Caco-2 (cell line): ENCODE data around the gene RPL28. TPM values are rescaled to one million over a fixed set of nuclear protein-coding genes. Genes with fewer than 3 reads are reported as not detected.

ENCODE experiments used
- BruUV-seq: library from RNA; stranded (reverse); fragments of 400-500 nt; replicated peaks from 2 replicates; lab custom pipeline; 2021; lab: Mats Ljungman, UMichigan
- CTCF ChIA-PET: fragments of 300-600 bp; sonication (Branson Sonifier 250); formaldehyde crosslinking; loops from one replicate; lab custom pipeline; 2022; ENCODE audit warnings: antibody characterized with exemption; lab: Charles Lee
- POLR2A ChIA-PET: fragments of 300-600 bp; sonication (Branson Sonifier 250); formaldehyde crosslinking; loops from one replicate; lab custom pipeline; 2022; ENCODE audit warnings: antibody characterized with exemption; lab: Charles Lee
- DNase-seq, 2 experiments: peaks; one replicate each; pipeline versions ENCODE4 v3.0.0 to v3.0.0-alpha.2; 2020 to 2022
- H3K27me3 ChIP-seq: replicated peaks from 2 replicates; pipeline ENCODE4 v1.6.0; 2011; ENCODE audit warnings: low read length; ENCODE audit not compliant: control insufficient read depth, insufficient read depth
- H3K36me3 ChIP-seq: 2 replicates; pipeline ENCODE4 v1.5.1; 2011; ENCODE audit warnings: low read length; ENCODE audit not compliant: control insufficient read depth, insufficient read depth
- H3K4me1 ChIP-seq: fragments of 250-450 bp; sonication (Bioruptor Pico); 2 replicates; pipeline ENCODE4 v1.5.1; 2020; ENCODE audit warnings: mild to moderate bottlenecking
- H3K4me3 ChIP-seq: 2 replicates; pipeline ENCODE4 v1.5.1; 2011; ENCODE audit warnings: low read depth, mild to moderate bottlenecking, control low read depth, low read length
- H3K9me3 ChIP-seq: fragments of 250-450 bp; sonication (Bioruptor Pico); 2 replicates; pipeline ENCODE4 v1.5.1; 2020; ENCODE audit warnings: mild to moderate bottlenecking, moderate library complexity
- H3K27ac Mint-ChIP-seq: one replicate; pipeline ENCODE4 v1.8.0; 2022; ENCODE audit warnings: mixed read lengths; ENCODE audit not compliant: unreplicated experiment
- H3K27me3 Mint-ChIP-seq: one replicate; pipeline ENCODE4 v1.8.0; 2022; ENCODE audit warnings: mixed read lengths; ENCODE audit not compliant: insufficient read depth, unreplicated experiment
- H3K36me3 Mint-ChIP-seq: one replicate; pipeline ENCODE4 v1.8.0; 2022; ENCODE audit warnings: mild to moderate bottlenecking, mixed read lengths; ENCODE audit not compliant: insufficient read depth, unreplicated experiment
- H3K4me1 Mint-ChIP-seq: one replicate; pipeline ENCODE4 v1.8.0; 2022; ENCODE audit warnings: low read depth, mixed read lengths; ENCODE audit not compliant: unreplicated experiment
- H3K4me3 Mint-ChIP-seq: one replicate; pipeline ENCODE4 v1.8.0; 2022; ENCODE audit warnings: mild to moderate bottlenecking, moderate library complexity, mixed read lengths; ENCODE audit not compliant: unreplicated experiment
- H3K9me3 Mint-ChIP-seq: one replicate; pipeline ENCODE4 v1.8.0; 2022; ENCODE audit warnings: mixed read lengths; ENCODE audit not compliant: unreplicated experiment
- intact Hi-C: fragments of 100-400 bp; cut with micrococcal nuclease; formaldehyde crosslinking; loops from one replicate; pipeline ENCODE4 v1.10.0; 2022; ENCODE audit not compliant: unreplicated experiment
- total RNA-seq: library from RNA; stranded (reverse); gene quantifications from 2 replicates; pipeline ENCODE4 v1.2.3, GENCODE V29; 2022
- TF ChIP-seq, protein P1 (sequence below), 2 experiments: fragments of 200-600 bp in 1 of 2; IDR thresholded peaks; 1 replicate in 1 of 2; 2 replicates in 1 of 2; pipeline versions ENCODE4 v1.5.1 to v1.8.0; 2011 to 2022; ENCODE audit warnings: antibody characterized with exemption in 1 of 2, control low read depth in 1 of 2, inconsistent platforms in 1 of 2, low read depth in 1 of 2, low read length in 1 of 2, mild to moderate bottlenecking in 1 of 2, moderate library complexity in 1 of 2; ENCODE audit not compliant: insufficient read depth in 1 of 2, severe bottlenecking in 1 of 2, unreplicated experiment in 1 of 2

Gene RPL28
- total RNA-seq, 1 experiment from 2014 or later: 2,048 TPM

DNA sequence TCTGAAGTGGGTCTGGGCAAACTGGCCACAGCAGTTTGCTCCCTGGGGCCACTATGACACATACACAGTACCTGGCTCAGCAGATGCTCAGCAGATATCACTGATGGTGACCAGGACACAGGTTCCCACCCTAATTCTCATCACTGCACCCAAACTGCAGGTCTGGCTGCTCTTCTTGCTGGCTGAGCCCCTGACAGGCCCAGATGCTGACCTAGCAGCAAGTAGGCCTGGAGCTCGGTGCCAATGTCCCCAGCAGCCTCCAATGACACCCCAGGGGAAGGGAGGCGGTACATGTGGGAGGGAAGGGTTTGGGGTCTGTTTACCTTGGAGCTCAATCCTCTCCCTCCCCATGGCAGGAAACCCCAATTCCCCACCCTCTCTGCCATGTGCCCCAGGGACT, 16.8 kb downstream of the RPL28 start:
- BruUV-seq: no TSS peak
- no peak overlapping the region for H3K4me3 ChIP-seq
- TF ChIP-seq, protein P1, sequence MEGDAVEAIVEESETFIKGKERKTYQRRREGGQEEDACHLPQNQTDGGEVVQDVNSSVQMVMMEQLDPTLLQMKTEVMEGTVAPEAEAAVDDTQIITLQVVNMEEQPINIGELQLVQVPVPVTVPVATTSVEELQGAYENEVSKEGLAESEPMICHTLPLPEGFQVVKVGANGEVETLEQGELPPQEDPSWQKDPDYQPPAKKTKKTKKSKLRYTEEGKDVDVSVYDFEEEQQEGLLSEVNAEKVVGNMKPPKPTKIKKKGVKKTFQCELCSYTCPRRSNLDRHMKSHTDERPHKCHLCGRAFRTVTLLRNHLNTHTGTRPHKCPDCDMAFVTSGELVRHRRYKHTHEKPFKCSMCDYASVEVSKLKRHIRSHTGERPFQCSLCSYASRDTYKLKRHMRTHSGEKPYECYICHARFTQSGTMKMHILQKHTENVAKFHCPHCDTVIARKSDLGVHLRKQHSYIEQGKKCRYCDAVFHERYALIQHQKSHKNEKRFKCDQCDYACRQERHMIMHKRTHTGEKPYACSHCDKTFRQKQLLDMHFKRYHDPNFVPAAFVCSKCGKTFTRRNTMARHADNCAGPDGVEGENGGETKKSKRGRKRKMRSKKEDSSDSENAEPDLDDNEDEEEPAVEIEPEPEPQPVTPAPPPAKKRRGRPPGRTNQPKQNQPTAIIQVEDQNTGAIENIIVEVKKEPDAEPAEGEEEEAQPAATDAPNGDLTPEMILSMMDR (IDR thresholded peaks at IDR 0.05; ENCODE audit: insufficient read depth in 1 of 2, low read depth in 1 of 2, low read length in 1 of 2, severe bottlenecking in 1 of 2, unreplicated experiment in 1 of 2): no peak
- peaks cover 9% of the 10 kb centered on the region; the same call in 1 of the 2 replicates for H3K36me3 ChIP-seq
- peaks cover 14% of the 10 kb centered on the region for H3K4me1 Mint-ChIP-seq
- intact Hi-C loops: loop anchor here (10.0 kb wide), 1 partner anchor 102 kb away; no protein-coding TSS in a partner anchor
- H3K4me3 Mint-ChIP-seq: no peak overlapping the region
- peaks cover 12% of the 10 kb centered on the region; the same call in 1 of the 2 replicates for H3K4me1 ChIP-seq
- ChIA-PET POLR2A (interaction anchor here (0.7 kb wide), 1 partner anchor 63 kb away, joined by 3 read pairs; the partner anchor contains the start of gene KMT5C), CTCF (no interaction called here)
- no peaks in the 10 kb centered on the region for H3K9me3 Mint-ChIP-seq
- peaks cover 96% of the 10 kb centered on the region for H3K36me3 Mint-ChIP-seq
- no peaks in the 10 kb centered on the region for H3K27me3 Mint-ChIP-seq
- H3K27ac Mint-ChIP-seq: no peak overlapping the region
- H3K9me3 ChIP-seq: no peaks in the 10 kb centered on the region
- no peaks in the 10 kb centered on the region for H3K27me3 ChIP-seq
- DNase-seq: no peak

DNA sequence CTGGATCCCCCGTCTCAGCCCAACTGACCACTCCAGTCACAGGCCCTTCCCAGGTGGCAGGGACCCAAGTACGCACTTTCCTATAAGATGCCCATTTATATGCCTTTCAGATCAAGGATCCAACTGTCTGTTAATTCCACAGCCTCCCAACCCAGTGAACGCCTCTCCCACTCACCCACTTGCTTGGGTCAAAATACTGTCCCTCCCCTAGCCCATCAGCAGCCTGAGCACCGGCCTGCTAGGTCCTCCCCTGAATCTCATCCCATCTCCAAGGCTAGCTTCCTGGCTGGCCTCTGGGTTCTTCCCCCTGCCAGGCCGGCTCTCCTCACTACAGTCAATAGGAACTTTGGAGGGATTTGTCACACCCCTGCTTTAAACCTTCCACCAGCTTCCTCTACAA, 19.9 kb downstream of the RPL28 start:
- POLR2A ChIA-PET: interaction anchor here (0.6 kb wide), 2 partner anchors 235 to 1625 kb away, joined by 3 to 8 read pairs; partner anchors contain the start of gene ZNF580
- DNase-seq: no peak
- Histone ChIP-seq H3K27me3 (no peaks in the 10 kb centered on the region), H3K4me3 (no peak overlapping the region), H3K4me1 (peaks cover 18% of the 10 kb centered on the region), H3K36me3 (peaks cover 9% of the 10 kb centered on the region; the same call in 1 of the 2 replicates), H3K9me3 (peaks cover 13% of the 10 kb centered on the region; the same call in 1 of the 2 replicates)
- peak overlapping the region; percentile 93 for H3K4me3 Mint-ChIP-seq
- TF ChIP-seq, protein P1 (IDR thresholded peaks at IDR 0.05; ENCODE audit: insufficient read depth in 1 of 2, low read depth in 1 of 2, low read length in 1 of 2, severe bottlenecking in 1 of 2, unreplicated experiment in 1 of 2): no peak
- CTCF ChIA-PET: no interaction called here
- peaks cover 11% of the 10 kb centered on the region for H3K9me3 Mint-ChIP-seq
- peaks cover 14% of the 10 kb centered on the region for H3K4me1 Mint-ChIP-seq
- no TSS peak for BruUV-seq
- peaks cover 3% of the 10 kb centered on the region for H3K27me3 Mint-ChIP-seq
- H3K36me3 Mint-ChIP-seq: peaks cover 91% of the 10 kb centered on the region
- peak overlapping the region; percentile 99 for H3K27ac Mint-ChIP-seq
- intact Hi-C loops: loop anchor here (10.0 kb wide), 1 partner anchor 99 kb away; no protein-coding TSS in a partner anchor

DNA sequence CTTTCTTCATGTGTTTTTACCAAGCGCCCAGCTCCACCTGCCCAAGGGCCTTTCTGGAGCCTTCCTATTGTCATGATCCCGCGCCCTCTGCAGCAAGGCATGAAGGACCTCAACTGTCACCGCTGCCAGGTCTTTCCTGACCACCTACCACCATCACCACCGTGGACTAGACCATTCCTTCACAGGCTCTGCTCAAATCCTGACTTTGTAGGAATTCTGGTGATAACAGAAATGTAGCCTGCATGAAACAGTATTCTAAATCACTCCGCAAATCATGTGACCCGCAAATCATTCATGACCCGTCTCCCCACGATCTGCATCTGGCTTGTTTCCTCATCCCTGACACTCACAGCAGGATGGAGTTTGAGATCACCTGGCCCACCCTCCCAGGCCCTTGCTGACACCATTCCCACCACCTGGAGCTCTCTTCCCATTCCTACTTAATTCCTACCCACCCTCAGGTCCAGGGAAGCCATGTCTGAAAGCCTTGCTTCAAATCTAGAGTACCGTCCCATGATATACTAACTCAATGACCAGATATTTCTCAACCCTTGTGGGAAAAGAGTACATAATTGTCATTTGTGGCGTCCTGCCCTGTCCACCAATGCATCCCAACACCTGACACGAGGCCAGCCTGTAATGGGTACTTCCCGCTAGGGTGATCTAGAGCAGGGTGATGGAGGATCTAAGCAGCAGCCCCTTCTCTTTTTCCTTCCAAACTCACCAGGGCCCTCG, 20.5 kb downstream of the RPL28 start:
- H3K9me3 Mint-ChIP-seq: peaks cover 11% of the 10 kb centered on the region
- ChIA-PET CTCF (no interaction called here), POLR2A (interaction anchor here (0.6 to 1.8 kb wide), 4 partner anchors 21 to 1626 kb away, joined by 3 to 24 read pairs (median 8); partner anchors contain the start of genes KMT5C, RPL28 and ZNF580)
- H3K4me1 Mint-ChIP-seq: peaks cover 14% of the 10 kb centered on the region
- intact Hi-C loops: loop anchor here (10.0 kb wide), 1 partner anchor 99 kb away; no protein-coding TSS in a partner anchor
- Histone ChIP-seq H3K9me3 (peaks cover 13% of the 10 kb centered on the region; the same call in 1 of the 2 replicates), H3K4me1 (peaks cover 18% of the 10 kb centered on the region), H3K4me3 (peak overlapping the region; percentile 94), H3K27me3 (no peaks in the 10 kb centered on the region), H3K36me3 (peaks cover 9% of the 10 kb centered on the region; the same call in 1 of the 2 replicates)
- TF ChIP-seq, protein P1 (IDR thresholded peaks at IDR 0.05; ENCODE audit: insufficient read depth in 1 of 2, low read depth in 1 of 2, low read length in 1 of 2, severe bottlenecking in 1 of 2, unreplicated experiment in 1 of 2): no peak
- H3K27ac Mint-ChIP-seq: peak overlapping the region; percentile 99
- peaks cover 84% of the 10 kb centered on the region for H3K36me3 Mint-ChIP-seq
- DNase-seq: no peak
- peak overlapping the region; percentile 93 for H3K4me3 Mint-ChIP-seq
- TSS peak; percentile 53 for BruUV-seq
- H3K27me3 Mint-ChIP-seq: peaks cover 5% of the 10 kb centered on the region
